Measurements from ENCODE around the gene HLA-DRB5.
A peak's percentile ranks its signal among the peaks of the same experiment; 100 is the strongest.
"Not testable (repeated sequence)": the region's sequence is repeated elsewhere in the genome, so short reads cannot be mapped to it uniquely, and the experiment has no call there.

HLA-DRB5 gene

DNA sequence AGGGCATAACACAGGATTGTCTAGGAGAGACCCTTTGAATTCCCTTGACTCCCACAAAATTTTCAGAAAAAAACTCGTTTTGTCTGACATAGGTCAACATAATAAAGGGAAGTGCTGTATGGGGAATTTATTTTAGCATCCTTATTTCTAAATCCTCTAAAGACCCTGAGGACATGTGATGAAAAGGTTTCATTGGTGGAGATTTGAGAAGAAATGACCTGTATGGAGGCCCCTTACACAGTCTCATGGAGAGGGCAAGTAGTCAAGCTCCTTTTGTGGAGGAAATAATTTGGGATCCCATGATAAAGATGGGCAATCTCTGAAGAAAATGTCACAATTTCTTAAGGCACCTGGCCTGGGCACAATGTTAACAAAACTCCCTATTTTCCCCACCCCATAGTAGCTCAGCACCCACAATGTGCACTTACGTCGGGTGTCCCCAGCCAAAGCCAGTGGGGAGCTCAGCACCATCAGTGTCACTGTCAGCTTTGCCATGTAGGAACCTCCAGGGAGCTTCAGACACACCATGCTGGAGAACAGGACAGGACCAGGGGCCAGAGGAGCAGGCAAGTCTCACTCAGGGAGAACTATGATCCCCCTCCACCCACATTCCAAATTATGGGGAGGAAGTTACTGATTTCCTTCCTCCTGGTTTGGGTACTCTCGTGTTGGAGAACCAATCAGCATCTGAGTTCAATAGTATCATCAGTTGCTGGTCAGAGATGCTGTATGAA lies at the start of gene HLA-DRB5:
HLA-DRB5 (minus strand) TSS at position 591 of the 734 bp plus-strand sequence; CDS start at position 528, 63 bp downstream.
- peak; percentile 49 for DNase-seq

DNA sequence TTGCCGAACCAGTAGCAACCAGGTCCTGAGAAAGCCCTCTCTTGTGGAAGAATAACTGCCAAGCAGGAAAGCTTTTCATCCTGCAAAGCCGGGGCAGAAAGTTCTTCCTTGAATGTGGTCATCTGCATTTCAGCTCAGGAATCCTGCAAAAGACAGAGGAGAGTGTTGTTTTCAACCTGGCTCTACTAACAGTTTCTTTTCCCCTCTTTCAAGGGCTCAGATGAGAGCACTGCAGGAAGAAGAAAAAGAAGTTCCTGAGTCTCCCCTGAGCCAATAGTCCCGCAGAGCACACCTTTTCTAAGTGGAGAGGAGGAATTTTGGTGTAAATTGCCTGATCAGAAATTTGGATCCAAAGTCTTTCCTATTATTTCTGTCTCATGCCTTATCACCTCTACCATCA lies 48.9 kb upstream of the HLA-DRB5 start:
- DNase-seq = no peak

DNA sequence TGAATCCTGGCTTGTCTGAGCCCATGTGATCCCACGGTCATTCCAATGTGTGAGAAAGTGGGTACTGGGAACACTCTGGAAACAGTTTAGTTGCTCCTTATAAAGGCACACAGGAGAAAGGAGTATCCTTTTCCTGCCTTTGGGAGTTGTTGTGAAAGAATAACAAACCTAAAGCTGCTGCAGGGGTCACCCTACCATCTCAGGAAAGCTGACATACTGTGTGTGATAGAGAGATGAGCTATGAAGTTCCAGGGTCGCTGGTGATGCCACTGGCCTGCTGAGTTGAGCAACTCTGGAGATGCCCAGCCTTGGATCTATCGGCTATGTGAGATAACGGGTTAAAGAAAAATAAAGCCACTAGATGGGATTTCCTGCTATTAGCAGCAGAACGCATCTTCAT lies 47.4 kb upstream of the HLA-DRB5 start:
- DNase-seq = not testable (repeated sequence)

DNA sequence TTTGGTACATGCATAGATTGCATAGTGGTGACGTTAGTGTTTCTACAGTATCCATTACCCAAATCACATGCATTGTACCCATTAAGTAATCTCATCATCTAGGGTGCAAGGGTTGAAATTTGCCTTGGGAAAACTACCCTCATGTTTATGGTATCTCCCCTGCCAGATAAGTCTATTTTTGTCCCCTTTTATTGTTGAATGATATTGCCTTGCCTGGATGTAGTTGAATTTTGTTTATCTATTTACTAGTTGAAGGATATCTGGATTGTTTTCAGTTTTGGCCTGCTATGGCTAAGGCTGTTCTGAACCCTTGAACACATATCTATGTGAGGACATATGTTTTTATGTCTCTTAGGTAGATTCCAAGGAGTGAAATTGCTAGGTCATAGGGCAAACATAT lies 46.2 kb upstream of the HLA-DRB5 start:
- no peak for DNase-seq

DNA sequence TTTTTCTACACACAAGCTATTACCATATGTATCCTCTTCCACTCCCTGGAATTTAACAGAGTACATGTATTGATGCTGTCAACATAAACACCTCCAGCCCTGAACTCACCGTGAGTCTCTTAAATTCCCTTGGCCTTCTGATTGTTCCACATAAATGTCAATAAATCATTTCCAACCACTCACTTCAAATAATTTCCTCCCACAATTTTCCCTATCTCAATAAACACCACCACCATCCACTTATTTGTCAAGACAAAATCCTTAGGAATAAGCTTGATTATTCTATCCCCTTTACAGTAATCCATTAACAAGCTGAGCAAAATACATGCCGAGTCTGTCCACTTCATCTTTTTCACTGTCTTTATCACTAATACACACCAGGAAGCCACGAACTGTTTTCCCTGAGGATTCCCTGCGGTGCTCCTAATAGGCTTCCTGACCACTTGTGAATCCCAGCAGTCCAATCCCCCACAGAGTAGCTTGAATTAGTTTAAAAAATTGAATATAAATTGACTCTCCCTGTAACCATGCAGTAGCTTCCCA lies 40.3 kb upstream of the HLA-DRB5 start:
- DNase-seq = no peak

DNA sequence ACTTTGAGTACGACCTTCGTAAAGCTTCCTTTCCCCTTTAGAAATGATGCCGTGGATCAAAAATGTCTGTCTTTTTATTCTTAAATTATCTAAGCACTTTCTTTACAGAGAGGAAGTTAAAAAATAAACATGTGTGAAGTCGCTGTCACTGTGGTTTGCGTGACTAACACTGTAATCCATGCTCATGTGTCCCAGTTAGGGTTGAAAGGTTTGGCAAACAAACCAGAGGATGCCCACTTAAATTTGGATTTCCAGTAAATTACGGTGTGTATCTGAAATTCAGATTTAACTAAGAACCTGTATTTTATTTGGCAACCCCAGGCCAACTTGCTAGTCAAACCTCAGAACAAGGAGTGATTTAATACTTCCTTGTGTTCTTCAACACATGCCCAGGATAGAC lies 38.5 kb upstream of the HLA-DRB5 start:
- DNase-seq = no peak

DNA sequence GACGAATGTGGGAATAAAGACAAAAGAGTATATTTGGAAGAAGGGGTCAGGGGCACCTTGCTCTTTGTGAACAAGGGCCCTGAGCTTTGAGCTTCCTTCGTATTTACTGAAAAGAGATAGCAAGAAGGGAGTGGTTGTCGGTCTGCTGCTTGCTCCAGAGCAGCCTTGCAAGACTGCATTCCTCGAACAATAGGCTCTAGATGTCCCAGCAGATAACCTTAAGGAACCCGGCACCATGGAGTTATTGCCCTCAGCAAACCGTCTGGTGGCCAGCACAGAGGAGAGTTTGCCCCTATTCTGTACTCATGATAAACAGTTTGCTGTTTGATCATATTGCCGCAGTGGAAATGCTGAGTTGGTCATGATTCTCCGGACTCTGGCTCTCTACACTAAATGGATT lies 36.9 kb upstream of the HLA-DRB5 start:
- no peak for DNase-seq

DNA sequence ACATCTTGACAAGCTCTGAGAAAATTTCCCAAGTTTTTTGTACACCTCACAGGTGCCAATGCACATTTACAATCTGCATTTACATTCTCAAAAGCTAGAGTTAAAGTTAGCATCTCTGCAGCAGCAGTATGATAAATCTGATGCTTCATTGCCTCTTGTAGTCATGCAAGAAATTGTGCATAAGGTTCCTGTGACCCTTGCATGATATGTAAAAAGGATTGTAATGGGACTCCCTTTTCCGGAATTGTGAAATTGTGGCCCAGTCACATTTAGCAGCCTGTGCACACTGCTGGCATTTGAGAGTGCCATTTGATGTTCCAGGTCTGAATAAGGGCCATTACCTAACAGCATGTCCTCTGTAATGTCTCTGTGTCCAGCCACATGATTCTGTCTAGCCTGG lies 35.4 kb upstream of the HLA-DRB5 start:
- no peak for DNase-seq

DNA sequence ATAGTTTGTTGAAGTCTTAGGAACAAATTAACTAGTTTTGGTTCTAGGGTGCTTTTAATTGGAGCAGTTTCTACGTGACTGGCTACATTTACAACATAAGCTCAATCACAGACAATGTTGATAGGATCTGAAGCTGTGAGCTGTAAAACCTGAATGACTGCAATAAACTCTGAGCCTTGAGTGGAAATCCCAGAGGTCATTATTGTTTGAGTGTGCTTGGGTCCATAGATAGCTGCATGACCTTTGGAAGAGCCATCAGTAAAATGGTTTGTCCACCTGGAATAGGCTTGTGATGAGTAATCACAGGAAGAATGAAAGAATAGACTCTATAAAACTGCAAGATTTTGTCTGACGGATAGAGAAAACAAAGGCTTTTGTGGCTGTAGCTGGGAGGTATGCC lies 32.9 kb upstream of the HLA-DRB5 start:
- no peak for DNase-seq

DNA sequence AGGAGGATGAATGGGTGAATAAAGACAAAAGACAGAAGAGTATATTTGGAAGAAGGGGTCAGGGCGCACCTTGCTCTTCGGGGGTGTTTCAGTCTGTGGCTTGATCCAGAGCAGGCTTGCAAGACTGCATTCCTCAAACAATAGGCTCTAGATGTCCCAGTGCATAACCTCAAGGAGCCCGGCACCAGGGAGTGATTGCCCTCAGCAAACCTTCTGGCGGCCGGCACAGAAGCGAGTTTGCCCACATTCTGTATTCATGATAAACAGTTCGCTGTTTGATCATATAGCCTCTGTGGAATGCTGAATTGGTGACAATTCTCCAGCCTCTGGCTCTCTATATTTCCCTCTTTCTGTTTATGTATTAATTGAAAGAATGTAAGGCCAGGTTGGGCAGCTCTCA lies 29.7 kb upstream of the HLA-DRB5 start:
- DNase-seq = no peak

DNA sequence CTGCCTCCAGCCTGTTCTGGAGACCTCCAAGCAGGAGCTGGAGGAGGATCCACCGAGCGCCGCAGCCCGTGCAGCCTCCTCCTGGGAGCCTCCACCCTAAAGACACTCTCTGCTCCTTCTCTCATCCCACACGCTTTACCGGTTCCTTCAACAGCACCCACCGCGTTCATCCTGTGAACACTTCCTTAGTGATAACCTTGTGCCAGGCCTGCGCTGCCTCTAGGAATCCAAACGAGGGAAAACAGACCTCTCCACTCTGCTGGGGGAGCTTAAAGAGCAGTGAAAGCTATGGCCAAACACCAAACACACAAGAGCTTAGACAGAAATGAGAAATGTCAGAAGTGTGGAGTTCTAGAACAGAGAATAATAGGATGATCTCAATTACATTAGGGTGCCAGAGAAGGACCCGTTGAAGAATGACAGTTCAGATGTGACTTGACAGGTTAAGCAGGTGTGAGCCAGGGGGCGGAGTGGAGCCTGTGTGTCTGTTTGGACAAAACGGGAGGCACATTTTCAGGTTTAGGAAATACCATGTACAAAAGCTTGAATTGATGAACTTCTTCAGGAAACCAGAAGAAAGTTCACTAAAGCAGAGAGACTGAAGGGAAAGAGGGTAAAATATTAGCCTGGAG lies 28.5 kb upstream of the HLA-DRB5 start:
- no peak for DNase-seq

DNA sequence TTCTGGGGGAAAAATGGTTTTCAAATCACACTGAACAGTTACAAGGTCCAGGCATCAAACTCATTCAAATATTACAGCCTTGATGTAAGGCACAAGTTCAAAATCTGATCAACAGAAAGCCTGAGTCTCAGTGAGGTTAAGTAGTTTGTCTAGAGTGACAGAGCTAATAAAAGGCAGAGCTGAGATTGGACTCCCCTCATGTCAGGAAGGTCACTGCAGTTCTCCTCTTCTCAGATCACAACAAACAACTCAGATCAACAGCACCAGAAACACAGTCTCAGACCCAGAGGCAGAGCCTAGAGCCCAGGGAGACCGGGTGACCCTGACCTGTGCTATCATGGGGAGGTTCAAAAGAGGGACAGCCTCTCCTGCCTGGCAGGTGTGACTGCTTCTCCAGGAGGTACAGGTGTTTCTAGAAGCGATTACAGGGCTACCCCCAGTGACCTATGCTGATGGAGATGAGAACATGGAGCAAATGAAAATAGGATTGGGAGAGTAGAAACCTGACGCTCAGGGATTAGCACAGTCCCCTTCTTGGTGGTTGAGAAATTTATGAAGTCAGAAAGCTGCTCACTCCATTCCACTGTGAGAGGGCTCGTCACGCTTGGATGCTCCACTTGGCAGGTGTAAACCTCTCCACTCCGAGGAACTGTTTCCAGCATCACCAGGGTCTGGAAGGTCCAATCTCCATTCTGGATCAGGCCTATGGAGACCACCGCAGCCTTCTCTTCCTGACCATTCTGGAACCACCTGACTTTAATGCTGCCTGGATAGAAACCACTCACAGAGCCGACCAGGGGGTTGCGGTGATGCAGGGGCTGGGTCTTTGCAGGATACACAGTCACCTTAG lies 24.3 kb upstream of the HLA-DRB5 start:
- no peak for DNase-seq

DNA sequence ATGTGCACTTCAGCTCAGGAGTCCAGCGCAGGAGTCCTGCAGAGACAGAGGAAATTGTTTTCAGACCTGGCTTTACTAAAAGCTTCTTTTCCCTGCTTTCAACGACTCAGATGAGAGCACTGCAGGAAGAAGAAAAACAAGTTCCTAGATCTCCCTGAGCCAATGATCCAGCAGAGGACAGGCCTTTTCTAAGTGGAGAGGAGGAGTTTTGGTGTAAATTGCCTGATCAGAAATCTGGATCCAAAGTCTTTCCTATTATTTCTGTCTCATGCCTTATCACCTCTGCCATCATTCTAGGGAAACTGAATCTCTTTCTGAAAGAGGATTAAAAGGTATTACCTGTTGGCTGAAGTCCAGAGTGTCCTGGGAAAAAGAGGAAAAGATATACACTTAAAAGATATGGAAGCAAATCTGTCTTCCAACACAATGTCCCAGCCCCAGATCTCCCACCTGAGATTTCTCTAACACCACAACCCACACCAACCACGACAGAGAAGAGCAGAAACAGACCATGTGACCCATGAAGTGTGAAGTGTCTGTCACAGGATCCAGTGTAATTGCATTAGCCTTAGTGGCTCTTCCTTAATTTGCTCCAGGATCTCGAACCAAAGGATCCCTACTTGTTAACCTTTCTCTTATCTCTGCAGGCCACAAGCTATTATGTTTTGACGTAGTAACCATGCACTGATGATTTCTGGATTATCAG lies 23.1 kb upstream of the HLA-DRB5 start:
- no peak for DNase-seq

DNA sequence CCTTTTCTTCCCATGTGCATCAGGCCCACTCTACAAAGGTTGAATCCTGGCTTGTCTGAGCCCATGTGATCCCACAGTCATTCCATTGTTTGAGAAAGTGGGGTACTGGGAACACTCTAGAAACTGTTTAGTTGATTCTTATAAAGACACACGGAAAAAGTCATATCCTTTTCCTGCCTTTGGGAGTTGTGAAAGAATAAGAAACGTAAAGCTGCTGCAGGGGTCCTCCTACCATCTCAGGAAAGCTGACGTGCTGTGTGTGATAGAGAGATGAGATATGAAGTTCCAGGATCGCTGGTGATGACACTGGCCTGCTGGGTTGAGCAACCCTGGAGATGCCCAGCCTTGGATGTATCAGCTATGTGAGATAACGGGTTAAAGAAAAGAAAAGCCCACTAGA lies 21.3 kb upstream of the HLA-DRB5 start:
- no peak for DNase-seq

DNA sequence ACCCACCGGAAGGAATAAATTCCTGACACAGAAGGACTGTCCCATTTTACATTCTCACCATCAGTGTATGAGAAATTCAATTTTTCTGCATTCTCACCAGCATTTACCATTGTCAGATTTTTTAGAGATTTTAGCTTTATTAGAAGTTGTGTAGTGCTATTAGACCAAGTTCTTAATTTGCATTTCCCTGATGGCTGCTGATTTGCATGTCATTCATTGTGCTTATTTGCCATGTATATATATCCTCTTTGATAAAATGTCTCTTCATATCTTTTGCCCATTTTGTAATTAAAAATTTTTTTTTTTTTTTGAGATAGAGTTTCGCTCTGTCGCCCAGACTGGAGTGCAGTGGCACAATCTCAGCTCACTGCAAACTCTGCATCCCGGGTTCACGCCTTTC lies 9.8 kb upstream of the HLA-DRB5 start:
- no peak for DNase-seq

DNA sequence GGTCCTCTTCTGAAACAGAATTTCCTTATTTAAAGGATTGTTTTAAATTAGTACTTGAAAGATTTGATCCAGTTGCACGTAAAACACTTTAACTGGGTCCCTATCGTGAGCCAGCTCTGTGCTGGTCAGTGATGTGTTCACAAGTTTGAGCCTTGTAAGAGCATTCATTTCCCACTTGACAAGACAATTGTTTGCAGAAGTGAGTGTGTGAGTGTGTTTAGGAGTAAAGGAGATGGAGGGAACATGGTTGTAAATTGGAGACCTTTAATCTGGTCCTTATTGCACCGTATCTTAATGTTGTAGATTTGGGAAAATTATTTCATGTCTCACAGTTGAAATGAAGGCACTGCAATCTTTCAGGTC lies 325 bp upstream of the HLA-DRB5 start:
- not testable (repeated sequence) for DNase-seq

DNA sequence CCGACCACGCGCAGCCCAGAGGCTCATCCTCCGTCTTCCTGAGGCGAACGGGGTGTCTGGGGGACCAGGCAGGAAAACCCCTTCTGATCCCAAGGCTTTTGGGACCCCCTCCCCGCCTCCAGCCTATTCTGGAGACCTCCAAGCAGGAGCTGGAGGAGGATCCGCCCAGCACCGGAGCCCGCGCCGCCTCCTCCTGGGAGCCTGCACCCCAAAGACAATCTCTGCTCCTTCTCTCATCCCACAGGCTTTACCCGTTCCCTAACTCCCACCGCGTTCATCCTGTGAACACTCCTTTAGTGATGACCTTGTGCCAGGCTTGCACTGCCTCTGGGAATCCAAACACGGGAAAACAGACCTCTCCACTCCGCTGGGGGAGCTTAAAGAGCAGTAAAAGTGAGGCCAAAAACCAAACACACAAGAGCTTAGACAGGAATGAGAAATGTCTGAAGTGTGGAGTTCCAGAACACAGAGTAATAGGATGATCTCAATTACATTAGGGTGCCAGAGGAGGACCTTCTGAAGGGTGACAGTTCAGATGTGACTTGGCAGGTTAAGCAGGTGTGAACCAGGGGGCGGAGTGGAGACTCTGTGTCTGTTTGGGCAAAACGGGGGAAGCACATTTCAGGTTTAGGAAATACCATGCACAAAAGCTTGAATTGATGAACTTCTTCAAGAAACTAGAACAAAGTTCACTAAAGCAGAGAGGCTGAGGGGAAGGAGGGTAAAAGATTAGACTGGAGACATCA lies 7.6 kb downstream of the HLA-DRB5 start:
- DNase-seq = no peak

DNA sequence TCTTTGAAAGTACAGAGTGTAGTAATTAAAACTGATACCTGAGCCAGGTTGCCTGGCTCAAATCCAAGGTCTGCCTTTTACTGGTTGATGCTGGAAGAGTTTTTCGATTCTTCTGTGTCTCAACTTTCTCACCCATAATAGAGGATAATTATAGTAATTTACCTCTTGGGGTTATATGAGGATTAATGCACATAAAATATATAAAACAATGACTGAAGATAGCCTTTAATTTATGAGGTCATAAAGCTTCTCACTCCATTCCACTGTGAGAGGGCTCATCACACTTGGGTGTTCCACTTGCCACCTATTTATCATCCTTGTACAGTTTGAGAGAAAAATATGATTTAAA lies 10.2 kb downstream of the HLA-DRB5 start:
- DNase-seq = no peak

DNA sequence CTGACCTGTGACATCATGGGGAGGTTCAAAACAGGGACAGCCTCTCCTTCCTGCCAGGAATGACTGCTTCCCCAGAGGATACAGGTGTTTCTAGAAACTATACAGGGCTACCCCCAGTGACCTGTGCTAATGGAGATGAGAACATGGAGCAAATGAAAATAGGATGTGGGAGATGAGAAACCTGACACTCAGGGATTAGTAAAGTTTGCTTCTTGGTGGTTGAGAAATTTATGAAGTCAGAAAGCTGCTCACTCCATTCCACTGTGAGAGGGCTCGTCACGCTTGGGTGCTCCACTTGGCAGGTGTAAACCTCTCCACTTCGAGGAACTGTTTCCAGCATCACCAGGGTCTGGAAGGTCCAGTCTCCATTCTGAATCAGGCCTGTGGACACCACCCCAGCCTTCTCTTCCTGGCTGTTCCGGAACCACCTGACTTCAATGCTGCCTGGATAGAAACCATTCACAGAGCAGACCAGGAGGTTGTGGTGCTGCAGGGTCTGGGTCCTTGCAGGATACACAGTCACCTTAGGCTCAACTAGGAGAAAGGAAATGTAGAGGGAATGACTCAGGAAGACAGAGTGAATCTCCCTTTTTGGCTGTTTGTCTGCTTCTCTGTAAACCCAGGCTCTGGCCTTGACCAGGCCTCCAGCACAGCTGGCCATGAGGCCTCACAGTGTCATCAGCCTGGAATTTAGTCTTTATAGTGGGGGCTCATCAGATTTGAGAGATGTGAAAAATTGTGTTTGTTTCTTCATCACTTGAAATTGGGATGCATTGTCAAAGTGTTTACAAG lies 10.8 kb downstream of the HLA-DRB5 start:
- DNase-seq = no peak

DNA sequence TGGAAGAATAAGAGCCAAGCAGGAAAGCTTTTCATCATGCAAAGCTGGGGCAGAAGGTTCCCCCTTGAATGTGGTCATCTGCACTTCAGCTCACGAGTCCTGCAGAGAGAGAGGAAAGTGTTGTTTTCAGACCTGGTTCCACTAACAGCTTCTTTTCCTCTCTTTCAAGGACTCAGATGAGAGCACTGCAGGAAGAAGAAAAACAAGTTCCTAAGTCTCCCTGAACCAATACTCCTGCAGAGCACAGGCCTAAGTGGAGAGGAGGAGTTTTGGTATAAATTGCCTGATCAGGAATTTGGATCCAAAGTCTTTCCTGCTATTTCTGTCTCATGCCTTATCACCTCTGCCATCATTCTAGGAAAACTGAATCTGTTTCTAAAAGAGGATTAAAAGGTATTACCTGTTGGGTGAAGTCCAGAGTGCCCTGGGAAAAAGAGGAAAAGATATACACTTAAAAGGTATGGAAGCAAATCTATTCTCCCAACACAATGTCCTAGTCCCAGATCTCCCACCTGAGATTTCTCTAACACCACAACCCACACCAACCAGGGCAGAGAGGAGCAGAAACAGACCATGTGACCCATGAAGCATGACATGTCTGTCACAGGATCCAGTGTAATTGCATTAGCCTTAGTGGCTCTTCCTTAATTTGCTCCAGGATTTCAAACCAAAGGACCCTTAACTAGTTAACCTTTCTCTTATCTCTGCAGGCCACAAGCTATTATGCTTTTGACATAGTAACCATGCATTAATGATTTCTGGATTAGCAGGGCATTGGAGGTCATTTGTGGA lies 12.2 kb downstream of the HLA-DRB5 start:
- no peak for DNase-seq

DNA sequence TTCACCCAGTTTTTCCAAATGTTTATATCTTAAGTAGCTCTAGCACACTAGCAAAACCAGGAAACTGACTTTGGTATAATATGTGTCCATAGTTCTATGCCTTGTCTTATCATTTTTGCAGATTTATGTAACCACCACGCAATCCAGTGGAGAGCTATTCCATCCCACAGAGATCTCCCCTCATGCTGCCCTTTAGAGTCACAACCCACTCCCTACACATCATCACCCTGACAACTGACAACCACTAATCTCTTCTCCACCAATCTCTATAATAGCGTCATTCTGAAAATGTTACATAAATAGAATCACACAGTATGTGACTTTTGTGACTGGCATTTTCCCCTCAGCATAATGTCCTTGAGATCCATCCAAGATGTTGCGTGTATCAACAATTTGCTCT lies 29.1 kb downstream of the HLA-DRB5 start:
- DNase-seq = no peak
